OCI-LY3 (cell line): ENCODE results near the gene KHDRBS1.

Experiments
- CTCF ChIP-seq: fragments of 200-600, 300-600 bp; sonication (generic); IDR thresholded peaks from 2 replicates; pipeline ENCODE4 v1.5.1; 2014; ENCODE audit warnings: antibody characterized with exemption, low read length, low read depth
- EZH2phosphoT487 ChIP-seq: fragments of 200-600 bp; shearing (Covaris generic); IDR thresholded peaks from 2 replicates; pipeline ENCODE4 v1.6.1; 2018; ENCODE audit warnings: antibody characterized with exemption, mixed run types, low read depth

GRCh38 chr1:32082022-32082421 lies 68.4 kb downstream of the KHDRBS1 start:
- TF ChIP-seq CTCF: no peak
- TF ChIP-seq EZH2phosphoT487: no peak
